Measurements from ENCODE around the gene GAP43.

DNA sequence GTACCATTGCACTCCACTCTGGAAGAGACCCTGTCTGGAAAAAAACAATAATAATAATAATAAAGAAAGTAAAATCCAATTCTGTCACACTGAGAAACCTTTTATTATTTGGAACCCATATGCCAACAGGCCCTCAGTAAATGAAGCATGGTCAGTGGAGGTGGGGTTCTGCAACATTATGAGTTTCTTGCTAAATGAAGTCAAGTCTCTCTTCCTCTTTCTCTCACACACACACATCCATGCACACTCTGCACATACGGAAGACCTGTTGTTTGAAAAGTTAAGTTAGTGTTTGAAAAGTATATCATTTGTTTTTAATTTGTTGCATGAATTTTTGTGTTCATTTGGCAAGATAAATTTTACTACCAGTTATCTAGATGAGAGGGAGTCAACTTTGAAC, 27.8 kb downstream of the GAP43 start:
- TF ChIP-seq, protein P1, sequence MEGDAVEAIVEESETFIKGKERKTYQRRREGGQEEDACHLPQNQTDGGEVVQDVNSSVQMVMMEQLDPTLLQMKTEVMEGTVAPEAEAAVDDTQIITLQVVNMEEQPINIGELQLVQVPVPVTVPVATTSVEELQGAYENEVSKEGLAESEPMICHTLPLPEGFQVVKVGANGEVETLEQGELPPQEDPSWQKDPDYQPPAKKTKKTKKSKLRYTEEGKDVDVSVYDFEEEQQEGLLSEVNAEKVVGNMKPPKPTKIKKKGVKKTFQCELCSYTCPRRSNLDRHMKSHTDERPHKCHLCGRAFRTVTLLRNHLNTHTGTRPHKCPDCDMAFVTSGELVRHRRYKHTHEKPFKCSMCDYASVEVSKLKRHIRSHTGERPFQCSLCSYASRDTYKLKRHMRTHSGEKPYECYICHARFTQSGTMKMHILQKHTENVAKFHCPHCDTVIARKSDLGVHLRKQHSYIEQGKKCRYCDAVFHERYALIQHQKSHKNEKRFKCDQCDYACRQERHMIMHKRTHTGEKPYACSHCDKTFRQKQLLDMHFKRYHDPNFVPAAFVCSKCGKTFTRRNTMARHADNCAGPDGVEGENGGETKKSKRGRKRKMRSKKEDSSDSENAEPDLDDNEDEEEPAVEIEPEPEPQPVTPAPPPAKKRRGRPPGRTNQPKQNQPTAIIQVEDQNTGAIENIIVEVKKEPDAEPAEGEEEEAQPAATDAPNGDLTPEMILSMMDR (IDR thresholded peaks at IDR 0.05), result no peak
- TF ChIP-seq POLR2A (IDR thresholded peaks at IDR 0.05), result no peak
